SU-DHL-6 (cell line): ENCODE results near the gene MXI1.

ENCODE experiments used
- CTCF ChIP-seq: fragments of 200-600 bp; sonication (generic); IDR thresholded peaks from one replicate; pipeline ENCODE4 v1.5.1; 2017; ENCODE audit warnings: antibody characterized with exemption, mild to moderate bottlenecking, low read length, moderate library complexity; ENCODE audit not compliant: insufficient read depth, poor library complexity, severe bottlenecking
- EZH2phosphoT487 ChIP-seq: fragments of 200-600 bp; sonication (generic), shearing (Covaris generic); conservative IDR thresholded peaks from 2 replicates; pipeline ENCODE4 v1.6.1; 2018; ENCODE audit warnings: mild to moderate bottlenecking, antibody characterized with exemption, low read length, moderate library complexity, mixed read lengths

DNA sequence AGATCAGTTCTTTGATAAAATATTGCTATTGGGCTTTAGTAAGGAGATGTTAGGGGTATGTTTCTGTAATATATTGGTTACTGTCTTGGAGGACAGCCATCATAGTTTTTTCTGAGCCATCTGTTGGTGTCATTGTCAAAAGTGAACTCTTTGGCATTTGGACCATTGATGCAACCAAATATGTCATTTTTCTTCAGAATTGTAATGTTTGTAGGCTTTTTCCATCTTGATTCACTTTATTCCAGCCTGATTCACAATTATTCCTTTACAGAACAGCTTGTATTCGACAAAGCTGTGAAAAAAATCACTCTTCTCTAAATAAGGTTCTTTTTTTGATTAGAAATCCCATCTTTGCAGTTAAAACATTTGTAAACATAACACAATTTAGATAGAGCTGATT lies 59.9 kb downstream of the MXI1 start:
- TF ChIP-seq CTCF: no peak
- TF ChIP-seq EZH2phosphoT487: no peak
